ENCODE results near the gene PTPRN2. TPM values are rescaled to one million over a fixed set of nuclear protein-coding genes. Genes with fewer than 3 reads are reported as not detected.

Gene PTPRN2
- total and polyA plus RNA-seq, 2 of the 8 experiments (the other 6 are each of a cell fraction or from before 2014, with no cell fraction given) = 2.6 to 4.5 TPM

- WGBS, 2 experiments (ENCODE audit: extremely low coverage in 1 of 2, insufficient coverage in 1 of 2, insufficient read length in 1 of 2, insufficient replicate concordance in 2 of 2, low coverage in 1 of 2, low lambda C conversion rate in 2 of 2, missing lambda C conversion rate in 1 of 2) = 91% methylated on average over 16 of the region's 17 CpGs; no CpG with 5 or more reads in 1 of the 2 experiments
- Histone ChIP-seq H3K4ac (replicated peaks; ENCODE audit: insufficient read length, low read depth, low read length) (no peak overlapping the region), H3K18ac (ENCODE audit: extremely low read depth, low read length) (no peak overlapping the region), H3K56ac (replicated peaks; ENCODE audit: insufficient read length, low read depth, low read length) (no peak overlapping the region), H4K5ac (ENCODE audit: insufficient read length, low read depth, low read length) (no peak overlapping the region), H3K14ac (ENCODE audit: insufficient read length) (no peak overlapping the region), H3K79me2 (ENCODE audit: control insufficient read depth in 1 of 2, insufficient read depth in 2 of 2, low read length in 2 of 2) (no peaks in the 10 kb centered on the region), H3K27ac (ENCODE audit: low read depth, low read length) (no peak overlapping the region), H3K4me3 (ENCODE audit: extremely low read depth in 1 of 4, insufficient read depth in 2 of 4, low read depth in 3 of 4, low read length in 4 of 4) (no peak overlapping the region), H2BK20ac (ENCODE audit: low read length) (no peak overlapping the region), H3K4me1 (replicated peaks in 1 of 4; ENCODE audit: control insufficient read depth in 3 of 4, insufficient read depth in 4 of 4, low read length in 3 of 4) (peaks cover 0 to under 1% (median 0%) of the 10 kb centered on the region in 4 experiments; a peak in 1 of 7 replicates), H3K9me3 (ENCODE audit: insufficient read depth in 2 of 2, low read depth in 1 of 2, low read length in 1 of 2) (0 out of 4 replicates have a peak, but pooled peaks cover 0 to 5% of the 10 kb centered on the region in 2 experiments), H3K36me3 (ENCODE audit: control insufficient read depth in 2 of 4, insufficient read depth in 4 of 4, low read length in 3 of 4) (no peaks in the 10 kb centered on the region), H3K9ac (replicated peaks in 1 of 4; ENCODE audit: extremely low read depth in 1 of 4, low read depth in 3 of 4, low read length in 3 of 4) (no peak overlapping the region), H2BK5ac (ENCODE audit: low read depth, low read length) (no peak overlapping the region), H4K20me1 (replicated peaks in 1 of 2; ENCODE audit: control insufficient read depth in 1 of 2, insufficient read depth in 2 of 2, low read length in 2 of 2) (no peaks in the 10 kb centered on the region), H3K27me3 (replicated peaks in 1 of 4; ENCODE audit: control insufficient read depth in 3 of 4, extremely low read depth in 1 of 4, insufficient read depth in 3 of 4, low read length in 3 of 4) (no peaks in the 10 kb centered on the region), H2BK15ac (ENCODE audit: low read length) (no peak overlapping the region), H4K8ac (ENCODE audit: extremely low read depth, insufficient read depth, low read length) (no peak overlapping the region), H2AK5ac (ENCODE audit: low read depth, low read length) (no peak overlapping the region), H3K79me1 (ENCODE audit: low read depth, low read length) (no peaks in the 10 kb centered on the region), H3K23ac (ENCODE audit: insufficient read length) (no peak overlapping the region), H2BK12ac (ENCODE audit: low read depth, low read length) (no peak overlapping the region), H2AFZ (ENCODE audit: low read length) (no peak overlapping the region), H2BK120ac (replicated peaks; ENCODE audit: low read depth, low read length) (no peak overlapping the region), H3K4me2 (ENCODE audit: insufficient read depth in 1 of 2, low read depth in 2 of 2, low read length in 2 of 2) (no peak overlapping the region), H3K23me2 (ENCODE audit: low read depth, low read length) (no peaks in the 10 kb centered on the region), H4K91ac (replicated peaks; ENCODE audit: insufficient read length, low read length) (no peak overlapping the region)
- CTCF ChIA-PET (ENCODE audit: partially characterized antibody) = interaction anchor here (1.0 kb wide), 1 partner anchor 11 kb away, joined by 3 read pairs; no protein-coding TSS in a partner anchor
- no peak for FAIRE-seq
- POLR2A ChIA-PET (ENCODE audit: partially characterized antibody) = no interaction called here
- no peak for DNase-seq (ENCODE audit: low read depth in 1 of 2, low spot score in 2 of 2)
- TF ChIP-seq TBP (IDR thresholded peaks at IDR 0.05; ENCODE audit: low read depth, low read length) (no peak), CTBP2 (IDR thresholded peaks at IDR 0.05; ENCODE audit: borderline replicate concordance, insufficient read depth, insufficient read length, low read length) (no peak), TAF7 (optimal IDR thresholded peaks at IDR 0.05; ENCODE audit: borderline replicate concordance, low read depth, low read length) (no peak), BCL11A (IDR thresholded peaks at IDR 0.05; ENCODE audit: low read depth in 2 of 2, low read length in 2 of 2) (no peak), SIRT6 (IDR thresholded peaks at IDR 0.05; ENCODE audit: low read length) (no peak), NANOG (IDR thresholded peaks at IDR 0.05; ENCODE audit: insufficient read depth, low read depth, low read length, poor library complexity, severe bottlenecking) (no peak), RAD21 (IDR thresholded peaks at IDR 0.05 in 1 of 2, conservative IDR thresholded peaks at IDR 0.05 in 1 of 2; ENCODE audit: low read depth in 2 of 2, low read length in 2 of 2) (no peak), ASH2L (IDR thresholded peaks at IDR 0.05; ENCODE audit: low read length) (no peak), BRCA1 (IDR thresholded peaks at IDR 0.05; ENCODE audit: low read depth, low read length) (no peak), TCF12 (IDR thresholded peaks at IDR 0.05; ENCODE audit: low read depth, low read length) (no peak), EZH2 (IDR thresholded peaks at IDR 0.05; ENCODE audit: low read depth, low read length, severe bottlenecking) (no peak), CHD1 (IDR thresholded peaks at IDR 0.05; ENCODE audit: low read depth, low read length) (no peak)
Measured at GRCh38 chr7:157925383-157925875, 662.2 kb downstream of the PTPRN2 start.

Measured in H1 (cell line).